ENCODE measurements around the gene TEX22. TPM values are rescaled to one million over a fixed set of nuclear protein-coding genes. Genes with fewer than 3 reads are reported as not detected.

TEX22 gene
- total RNA-seq, 1 experiment from 2014 or later, result 0.87 TPM

GRCh38 chr14:105388110-105388951, 10.0 kb upstream of the TEX22 start:
- Mint-ChIP-seq H3K27ac (no peak overlapping the region), H3K27me3 (ENCODE audit: low read depth) (no peaks in the 10 kb centered on the region), H3K36me3 (peaks cover 6% of the 10 kb centered on the region), H3K9me3 (no peaks in the 10 kb centered on the region), H3K4me3 (no peak overlapping the region), H3K4me1 (no peaks in the 10 kb centered on the region)
- ChIA-PET POLR2A (no interaction called here), CTCF (interaction anchor here (0.5 to 3.2 kb wide), 5 partner anchors 11 to 93 kb away, joined by 4 to 18 read pairs (median 7); no protein-coding TSS in a partner anchor)
- DNase-seq (ENCODE audit: low spot score) (no peak), ATAC-seq (no peak)
- no peak for TF ChIP-seq ZNF423 (CRISPR knock-in tag; IDR thresholded peaks at IDR 0.05)
- TF ChIP-seq TEAD1 (CRISPR knock-in tag; IDR thresholded peaks at IDR 0.05), result no peak
- TF ChIP-seq RELA (CRISPR knock-in tag; IDR thresholded peaks at IDR 0.05; ENCODE audit: borderline replicate concordance), result no peak
- no peak for TF ChIP-seq CTCF (IDR thresholded peaks at IDR 0.05)
- TF ChIP-seq IRF1 (CRISPR knock-in tag; IDR thresholded peaks at IDR 0.05), result no peak
- TF ChIP-seq TCF7 (CRISPR knock-in tag; IDR thresholded peaks at IDR 0.05; ENCODE audit: low read depth), result no peak
- TF ChIP-seq TP53 (CRISPR knock-in tag; IDR thresholded peaks at IDR 0.05), result no peak

- Mint-ChIP-seq H3K36me3 (no peaks in the 10 kb centered on the region), H3K9me3 (no peaks in the 10 kb centered on the region), H3K27ac (no peak overlapping the region), H3K27me3 (ENCODE audit: low read depth) (no peaks in the 10 kb centered on the region), H3K4me3 (no peak overlapping the region), H3K4me1 (no peaks in the 10 kb centered on the region)
- ChIA-PET CTCF (interaction anchor here (2.0 to 3.2 kb wide), 4 partner anchors 12 to 92 kb away, joined by 4 to 18 read pairs (median 8); no protein-coding TSS in a partner anchor), POLR2A (no interaction called here)
- no peak for ATAC-seq
- no peak for DNase-seq (ENCODE audit: low spot score)
- no peak for TF ChIP-seq STAT6 (CRISPR knock-in tag; conservative IDR thresholded peaks at IDR 0.05; ENCODE audit: low read depth)
- TF ChIP-seq ATF1 (CRISPR knock-in tag; IDR thresholded peaks at IDR 0.05), result no peak
- no peak for TF ChIP-seq GRHL2 (CRISPR knock-in tag; IDR thresholded peaks at IDR 0.05; ENCODE audit: insufficient replicate concordance, severe bottlenecking)
- TF ChIP-seq CREB1 (CRISPR knock-in tag; IDR thresholded peaks at IDR 0.05), result no peak
- no peak for TF ChIP-seq MXD4 (CRISPR knock-in tag; IDR thresholded peaks at IDR 0.05; ENCODE audit: borderline replicate concordance)
- no peak for TF ChIP-seq E2F5 (CRISPR knock-in tag; IDR thresholded peaks at IDR 0.05)
Observed at GRCh38 chr14:105388976-105389375, 9.4 kb upstream of the TEX22 start.

GRCh38 chr14:105389534-105389933, 8.8 kb upstream of the TEX22 start:
- Mint-ChIP-seq H3K36me3 (peaks cover 1% of the 10 kb centered on the region; the same call in 1 of the 2 replicates), H3K4me3 (no peak overlapping the region), H3K4me1 (no peaks in the 10 kb centered on the region), H3K27ac (no peak overlapping the region), H3K9me3 (no peaks in the 10 kb centered on the region), H3K27me3 (ENCODE audit: low read depth) (no peaks in the 10 kb centered on the region)
- CTCF ChIA-PET, result interaction anchor here (0.8 to 3.2 kb wide), 6 partner anchors 12 to 188 kb away, joined by 3 to 18 read pairs (median 6); no protein-coding TSS in a partner anchor
- DNase-seq (ENCODE audit: low spot score) (no peak), ATAC-seq (no peak)
- POLR2A ChIA-PET, result no interaction called here
- TF ChIP-seq ZNF671 (CRISPR knock-in tag; IDR thresholded peaks at IDR 0.05), result no peak
- TF ChIP-seq E2F1 (CRISPR knock-in tag; IDR thresholded peaks at IDR 0.05), result no peak
- no peak for TF ChIP-seq CBFB (CRISPR knock-in tag; IDR thresholded peaks at IDR 0.05; ENCODE audit: low read depth)
- TF ChIP-seq ZNF396 (CRISPR knock-in tag; IDR thresholded peaks at IDR 0.05; ENCODE audit: borderline replicate concordance), result no peak
- TF ChIP-seq ZSCAN18 (CRISPR knock-in tag; IDR thresholded peaks at IDR 0.05), result no peak
- no peak for TF ChIP-seq HMGA2 (CRISPR knock-in tag; IDR thresholded peaks at IDR 0.05)
- no peak for TF ChIP-seq STAT6 (CRISPR knock-in tag; conservative IDR thresholded peaks at IDR 0.05; ENCODE audit: low read depth)

All from WTC11 (cell line).